Fibroblast of the aortic adventitia (primary cell): ENCODE measurements around the gene TPO. TPM values are rescaled to one million over a fixed set of nuclear protein-coding genes. Genes with fewer than 3 reads are reported as not detected.

Experiments used
- DNase-seq: peaks from one replicate; pipeline ENCODE4 v3.0.0-alpha.2; 2010; ENCODE audit warnings: low read depth
- H3K4me3 ChIP-seq: 2 replicates; pipeline ENCODE4 v1.5.1; 2011; ENCODE audit warnings: low read depth, mild to moderate bottlenecking, control low read depth, low read length, moderate library complexity
- total RNA-seq: library from RNA; depleted of rRNA; stranded (reverse); fragments of >200 nt; gene quantifications from 2 replicates; pipeline ENCODE4 v1.2.3, GENCODE V29; 2012; ENCODE audit warnings: low replicate concordance
- TF ChIP-seq, protein P1 (sequence below): IDR thresholded peaks from 2 replicates; pipeline ENCODE4 v1.5.1; 2011; ENCODE audit warnings: mild to moderate bottlenecking, low read length, control low read depth, inconsistent platforms; ENCODE audit not compliant: insufficient read depth

Gene TPO
- total RNA-seq = not detected in 2 replicates

DNA sequence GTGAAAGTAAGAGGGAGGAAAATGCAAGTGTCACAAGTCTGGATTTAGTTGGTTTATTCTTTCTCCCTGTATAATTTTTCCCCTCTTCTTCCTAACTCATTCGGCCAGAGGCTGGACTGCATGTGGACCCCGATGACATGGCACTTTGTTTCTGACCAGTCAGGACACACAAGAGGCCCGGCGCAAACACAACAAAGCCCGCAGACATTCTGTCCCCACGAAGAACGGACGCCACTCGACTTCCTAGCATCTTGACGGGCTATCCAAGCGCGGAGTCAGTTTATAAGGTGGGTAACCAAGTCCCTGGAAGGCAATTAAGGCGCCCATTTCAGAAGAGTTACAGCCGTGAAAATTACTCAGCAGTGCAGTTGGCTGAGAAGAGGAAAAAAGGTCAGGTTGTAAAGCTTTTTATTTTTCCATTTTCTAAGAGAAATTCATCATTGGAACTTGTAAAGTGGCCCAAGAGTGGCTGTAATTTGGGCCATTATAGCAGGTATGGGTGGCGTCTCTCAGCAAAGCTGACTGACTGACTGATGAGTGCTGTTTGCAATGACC lies at the start of gene TPO:
Gene TPO (plus strand): TSS at position 308 of the 555 bp plus-strand sequence. CDS start 946 bp downstream, outside the sequence.
- H3K4me3 ChIP-seq = no peak within 1 kb of the TSS
- no peak for DNase-seq
- TF ChIP-seq, protein P1, sequence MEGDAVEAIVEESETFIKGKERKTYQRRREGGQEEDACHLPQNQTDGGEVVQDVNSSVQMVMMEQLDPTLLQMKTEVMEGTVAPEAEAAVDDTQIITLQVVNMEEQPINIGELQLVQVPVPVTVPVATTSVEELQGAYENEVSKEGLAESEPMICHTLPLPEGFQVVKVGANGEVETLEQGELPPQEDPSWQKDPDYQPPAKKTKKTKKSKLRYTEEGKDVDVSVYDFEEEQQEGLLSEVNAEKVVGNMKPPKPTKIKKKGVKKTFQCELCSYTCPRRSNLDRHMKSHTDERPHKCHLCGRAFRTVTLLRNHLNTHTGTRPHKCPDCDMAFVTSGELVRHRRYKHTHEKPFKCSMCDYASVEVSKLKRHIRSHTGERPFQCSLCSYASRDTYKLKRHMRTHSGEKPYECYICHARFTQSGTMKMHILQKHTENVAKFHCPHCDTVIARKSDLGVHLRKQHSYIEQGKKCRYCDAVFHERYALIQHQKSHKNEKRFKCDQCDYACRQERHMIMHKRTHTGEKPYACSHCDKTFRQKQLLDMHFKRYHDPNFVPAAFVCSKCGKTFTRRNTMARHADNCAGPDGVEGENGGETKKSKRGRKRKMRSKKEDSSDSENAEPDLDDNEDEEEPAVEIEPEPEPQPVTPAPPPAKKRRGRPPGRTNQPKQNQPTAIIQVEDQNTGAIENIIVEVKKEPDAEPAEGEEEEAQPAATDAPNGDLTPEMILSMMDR = no peak

DNA sequence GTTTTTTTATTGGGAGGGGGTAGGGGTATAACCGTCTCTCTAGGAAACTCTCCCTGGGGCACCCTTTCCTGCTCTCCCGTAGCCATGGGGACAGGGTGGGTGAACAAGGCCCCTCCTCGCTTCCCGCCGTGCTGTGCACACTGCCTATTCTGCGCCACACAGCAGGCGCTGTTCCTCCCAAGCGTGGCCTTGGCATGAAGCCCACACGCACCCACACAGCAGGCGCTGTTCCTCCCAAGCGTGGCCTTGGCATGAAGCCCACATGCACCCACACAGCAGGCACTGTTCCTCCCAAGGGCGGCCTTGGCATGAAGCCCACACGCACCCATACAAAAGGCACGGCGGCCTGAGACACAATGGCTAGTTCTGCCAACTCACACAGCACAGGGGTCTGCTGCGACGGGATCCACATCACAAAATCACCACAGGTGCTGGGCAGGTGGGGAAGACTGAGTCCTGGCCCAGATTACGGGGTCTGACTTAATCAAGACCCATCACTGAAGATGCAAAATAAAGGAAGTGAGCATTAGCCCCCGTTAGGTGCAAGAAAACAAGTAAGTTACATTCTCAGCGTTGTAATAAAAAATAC lies 46.6 kb upstream of the TPO start:
- TF ChIP-seq, protein P1 = no peak
- H3K4me3 ChIP-seq = no peak overlapping the region
- no peak for DNase-seq

DNA sequence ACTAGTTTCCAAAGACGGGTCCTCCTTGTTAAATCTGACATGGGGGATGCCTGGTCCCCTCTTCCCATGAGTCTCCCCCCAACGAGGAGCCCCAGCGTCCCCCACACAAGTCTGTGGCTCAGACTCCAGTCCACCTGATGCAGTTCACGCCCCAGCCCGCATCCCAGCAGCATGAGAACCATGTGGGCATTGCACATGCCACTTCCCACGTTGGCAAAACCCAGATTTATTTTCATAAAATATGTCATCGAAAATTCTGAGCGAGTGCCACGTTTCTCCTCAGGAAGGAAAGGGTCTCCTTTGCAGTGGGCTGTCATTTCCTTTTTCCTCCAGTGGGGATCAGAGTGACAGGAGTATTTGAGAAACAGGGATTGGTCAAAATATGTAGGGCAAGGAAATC lies 45.7 kb upstream of the TPO start:
- no peak overlapping the region for H3K4me3 ChIP-seq
- TF ChIP-seq, protein P1 = no peak

DNA sequence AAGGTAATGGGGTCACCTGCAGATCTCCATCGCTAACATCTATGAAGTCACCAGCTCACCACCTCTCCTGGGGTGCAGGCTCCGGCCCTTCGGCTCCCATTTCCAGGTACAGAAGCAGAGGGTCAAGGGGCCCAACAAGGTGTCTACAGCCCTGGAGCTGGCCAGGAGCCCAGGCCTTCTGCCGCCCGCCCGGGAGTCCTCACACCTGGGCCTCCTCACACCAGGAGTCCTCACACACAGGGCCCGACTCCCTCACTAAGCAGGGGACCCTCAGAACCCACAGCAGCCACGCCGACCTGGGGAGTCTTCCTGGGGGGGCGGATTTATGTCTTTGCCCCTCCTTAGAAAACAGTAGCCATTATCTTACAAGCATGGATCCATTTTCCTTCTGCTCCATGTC lies 43.4 kb upstream of the TPO start:
- H3K4me3 ChIP-seq = no peak overlapping the region
- DNase-seq = no peak
- TF ChIP-seq, protein P1 = no peak

More for the DNA sequence above, 45.7 kb upstream of the TPO start:
- no peak for DNase-seq

DNA sequence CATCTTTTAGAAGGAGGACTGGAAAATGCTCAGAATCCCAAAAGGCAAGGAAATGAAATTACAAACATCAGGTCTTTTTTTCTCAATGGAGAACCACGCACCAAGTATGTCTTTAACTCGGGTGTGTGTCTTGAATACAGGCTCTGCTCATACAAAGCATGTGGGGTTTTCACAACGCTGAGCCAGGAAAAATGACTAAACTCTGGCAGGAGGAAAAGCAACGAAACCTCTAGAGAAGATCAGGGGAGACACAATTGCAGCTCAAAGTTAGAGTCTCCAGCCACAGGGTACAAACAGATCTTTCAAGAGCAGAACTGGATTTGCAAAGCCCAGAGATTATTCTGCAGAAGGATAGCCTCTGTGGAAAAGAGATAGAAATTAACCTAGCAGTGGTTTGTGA lies 42.8 kb upstream of the TPO start:
- no peak overlapping the region for H3K4me3 ChIP-seq
- TF ChIP-seq, protein P1 = no peak
- no peak for DNase-seq

DNA sequence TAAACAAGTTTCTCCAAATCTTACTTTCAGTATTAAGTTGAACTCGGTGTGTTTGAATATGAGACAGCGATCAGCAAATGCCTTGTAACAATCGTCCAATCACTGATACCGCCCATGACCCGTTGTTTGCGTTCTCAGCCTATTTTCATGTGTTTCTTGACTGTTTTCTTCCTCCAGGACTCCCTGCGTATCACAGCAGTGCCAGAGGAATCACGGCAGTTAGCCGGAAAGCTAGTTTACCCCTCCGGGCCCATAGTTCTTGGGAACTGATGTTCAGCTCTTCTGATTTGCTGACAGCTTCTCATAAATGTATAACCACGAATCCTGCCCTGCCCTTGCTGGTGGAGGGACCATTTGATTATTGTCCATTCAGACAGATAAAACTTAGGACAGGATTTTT lies 42.2 kb upstream of the TPO start:
- no peak for DNase-seq
- TF ChIP-seq, protein P1 = no peak
- H3K4me3 ChIP-seq = no peak overlapping the region
